Stimulated activated CD8-positive, alpha-beta memory T cell treated with anti-CD3 and anti-CD28 coated beads, Interleukin-7, amount 100 ng/mL, for 48 hours (primary cell): ENCODE measurements around the gene VGLL4.
"Not testable (repeated sequence)": the region's sequence is repeated elsewhere in the genome, so short reads cannot be mapped to it uniquely, and the experiment has no call there.

Experiments used
- DNase-seq, 2 donors: peaks; one replicate each; pipeline ENCODE4 v3.0.0-alpha.2; 2020; ENCODE audit warnings: low read depth in 1 of 2; ENCODE audit errors: extremely low read depth in 1 of 2

VGLL4 gene

GRCh38 chr3:11588755-11589154 is 55.0 kb downstream of the VGLL4 start:
- no peak for DNase-seq

- no peak for DNase-seq
These were observed 55.4 kb downstream of the VGLL4 start for GRCh38 chr3:11588338-11588737.

DNA sequence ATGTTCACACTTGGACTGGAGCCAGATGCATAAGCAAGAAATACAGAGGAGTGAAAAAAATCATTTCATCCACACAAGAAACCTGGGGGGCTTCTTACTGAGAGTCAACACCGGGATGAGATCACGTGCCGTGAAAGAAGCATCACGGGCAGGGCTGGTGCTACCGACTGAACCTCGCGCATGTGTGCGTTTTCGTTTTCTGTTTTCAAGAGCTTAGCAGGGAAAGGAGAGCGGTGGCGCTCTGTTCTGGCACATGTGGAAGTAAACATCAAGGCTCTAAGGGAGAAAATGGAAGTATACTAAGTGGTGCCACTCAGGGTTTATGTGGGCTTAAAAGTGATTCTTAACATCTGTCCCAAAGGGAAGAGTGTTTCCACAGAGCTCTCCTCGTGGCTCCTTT is 55.9 kb downstream of the VGLL4 start:
- DNase-seq, result no peak

GRCh38 chr3:11584570-11584969 is 59.1 kb downstream of the VGLL4 start:
- DNase-seq, result no peak

DNA sequence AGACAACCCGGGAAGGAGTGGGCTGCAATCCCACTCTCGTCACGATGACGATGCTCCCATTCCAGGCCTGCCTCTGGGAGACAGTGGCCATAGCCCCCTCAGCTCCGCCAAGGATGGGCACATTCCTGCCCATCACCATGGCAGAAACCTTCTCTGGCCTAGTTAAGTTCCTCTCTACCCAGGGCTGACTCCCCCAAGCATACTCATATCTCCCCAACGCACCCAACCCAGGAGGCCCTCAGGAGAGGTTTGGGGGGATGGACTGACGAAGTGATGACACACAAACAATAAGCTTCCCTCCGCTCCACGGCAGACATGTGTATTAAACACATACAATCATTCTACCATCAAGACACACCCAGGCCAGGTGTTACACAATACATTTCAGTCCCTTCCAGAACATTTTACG is 60.1 kb downstream of the VGLL4 start:
- no peak for DNase-seq

DNA sequence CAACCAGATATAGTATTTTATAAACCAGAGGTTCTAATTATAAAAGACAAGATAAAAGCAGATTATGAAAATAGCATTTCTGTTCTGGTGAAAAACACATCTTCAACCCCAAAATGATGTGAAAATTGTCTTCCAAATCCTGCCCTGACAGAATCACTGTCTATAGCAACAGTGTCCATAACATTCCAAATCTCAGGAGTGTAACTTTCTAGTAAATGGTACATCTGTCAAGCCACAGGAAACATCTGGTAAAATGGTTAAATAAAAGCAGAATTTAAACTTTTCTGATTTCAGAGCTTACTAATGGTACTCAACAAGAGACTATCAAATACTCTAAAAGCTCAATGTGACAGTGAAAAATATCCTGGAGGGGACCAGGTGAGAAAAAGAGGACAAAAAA is 60.5 kb downstream of the VGLL4 start:
- no peak for DNase-seq

DNA sequence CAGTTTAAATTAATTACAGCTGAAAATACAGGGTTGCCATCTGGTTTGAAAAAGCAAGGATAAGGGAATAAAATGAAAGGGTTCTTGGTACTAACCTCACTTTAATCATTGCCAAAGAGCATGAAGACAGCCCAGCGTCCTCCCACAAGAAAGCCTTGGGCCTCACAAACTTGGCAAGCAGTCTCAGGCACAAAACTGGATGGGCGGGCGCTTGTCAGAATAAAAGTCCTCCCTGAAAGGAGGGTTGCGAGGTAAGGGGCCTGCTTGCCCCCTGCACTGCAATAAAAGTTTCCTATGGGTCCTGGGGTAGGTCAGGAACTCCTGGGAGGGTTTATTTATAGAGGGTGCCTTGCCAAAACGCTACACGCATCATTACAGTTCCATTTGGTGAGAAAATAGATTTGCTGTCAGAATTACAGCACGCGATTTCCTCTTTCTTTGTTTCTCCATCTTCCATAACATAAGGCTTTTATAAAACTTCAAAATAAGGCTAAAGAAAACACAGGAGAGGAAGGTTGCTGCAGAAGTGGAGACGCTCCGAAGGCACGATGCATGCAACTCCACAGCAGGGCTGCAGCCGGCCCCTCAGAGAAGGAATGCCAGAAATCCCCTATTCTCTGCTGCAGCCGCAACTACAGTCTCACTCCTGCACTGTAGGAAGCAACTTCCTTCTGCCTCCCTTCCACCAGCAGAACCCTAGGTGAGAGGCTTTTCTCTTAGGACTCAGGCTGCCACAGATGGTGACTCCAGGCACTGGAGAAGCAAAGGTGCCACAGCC is 61.3 kb downstream of the VGLL4 start:
- no peak for DNase-seq

GRCh38 chr3:11581237-11582190 is 62.2 kb downstream of the VGLL4 start:
- no peak for DNase-seq

DNA sequence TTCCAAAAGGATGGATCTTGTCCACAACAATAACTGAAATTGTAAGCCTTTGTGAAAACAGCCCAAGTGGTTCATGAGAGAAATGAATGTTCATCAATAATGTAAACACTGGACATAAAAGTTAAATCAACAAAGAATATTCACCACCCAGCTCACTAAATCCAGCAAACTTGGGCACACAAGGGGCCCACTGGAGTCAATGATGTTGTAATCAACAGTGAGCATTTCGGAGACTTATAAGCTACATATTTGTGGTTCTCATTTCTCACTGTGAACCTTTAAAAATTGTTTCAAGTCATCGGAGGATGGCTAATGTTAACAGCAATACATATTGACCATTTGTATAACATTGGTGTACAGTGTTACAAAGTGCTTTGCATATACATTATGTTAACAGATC is 63.1 kb downstream of the VGLL4 start:
- no peak for DNase-seq

DNA sequence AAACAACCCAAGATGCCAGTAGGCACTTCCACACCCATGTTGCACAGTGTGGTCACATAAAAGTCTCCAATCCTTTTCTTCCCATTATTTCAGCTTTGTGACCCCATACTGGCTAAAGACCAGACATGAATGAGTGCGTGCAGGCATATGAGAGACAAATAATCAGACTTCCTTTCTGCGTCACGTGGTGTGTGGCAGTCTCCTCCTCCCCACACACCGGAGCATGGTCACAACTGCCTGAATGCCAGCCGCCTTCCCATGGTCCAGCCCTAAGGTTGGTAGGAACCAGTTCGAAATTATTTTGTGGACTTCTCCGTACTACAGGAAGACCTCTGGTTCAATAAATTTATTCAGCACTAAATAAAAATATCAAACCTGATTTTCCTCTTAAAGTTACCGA is 65.5 kb downstream of the VGLL4 start:
- no peak for DNase-seq

- DNase-seq, result no peak
These were observed 67.3 kb downstream of the VGLL4 start for GRCh38 chr3:11576453-11576852.

DNA sequence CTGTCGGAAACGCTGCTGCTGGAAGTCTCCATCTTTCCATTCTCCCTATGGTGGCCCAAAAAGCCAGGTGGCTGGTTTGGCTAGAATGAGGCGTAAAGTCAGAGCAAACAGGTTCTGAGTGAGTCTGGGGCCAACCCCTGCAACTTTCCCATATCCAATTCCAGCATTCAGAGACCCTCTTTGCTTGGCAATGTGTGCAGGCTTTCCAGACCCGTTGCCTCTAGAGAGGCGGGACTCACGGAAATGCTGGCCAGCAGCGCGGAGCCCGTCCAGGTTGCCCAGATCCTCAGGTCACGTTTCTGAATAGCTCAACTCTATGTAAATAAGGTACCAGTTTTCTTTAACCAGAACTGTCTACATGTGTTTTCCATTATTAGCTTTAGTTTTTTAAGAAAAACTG is 68.0 kb downstream of the VGLL4 start:
- DNase-seq, result no peak

GRCh38 chr3:11574981-11575669 is 68.6 kb downstream of the VGLL4 start:
- no peak for DNase-seq

DNA sequence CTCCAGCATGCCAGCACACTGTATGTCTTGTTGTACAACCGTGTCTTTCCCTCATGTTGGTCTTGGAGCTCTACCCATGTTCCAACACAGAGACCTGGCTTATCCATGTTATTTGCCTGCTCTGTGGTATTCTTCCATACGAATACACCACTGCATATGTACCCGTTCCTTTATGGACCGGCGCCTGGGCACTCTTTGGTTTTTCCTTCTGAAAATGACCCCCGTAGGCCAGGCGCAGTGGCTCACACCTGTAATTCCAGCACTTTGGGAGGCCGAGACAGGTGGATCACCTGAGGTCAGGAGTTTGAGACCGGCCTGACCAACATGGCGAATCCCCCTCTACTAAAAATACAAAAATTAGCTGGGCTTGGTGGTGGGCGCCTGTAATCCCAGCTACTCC is 71.1 kb downstream of the VGLL4 start:
- DNase-seq, result not testable (repeated sequence)

GRCh38 chr3:11570789-11571495 is 72.8 kb downstream of the VGLL4 start:
- DNase-seq, result no peak

GRCh38 chr3:11570251-11570650 is 73.5 kb downstream of the VGLL4 start:
- no peak for DNase-seq

- no peak for DNase-seq
These were observed 74.5 kb downstream of the VGLL4 start for GRCh38 chr3:11569156-11569741.

DNA sequence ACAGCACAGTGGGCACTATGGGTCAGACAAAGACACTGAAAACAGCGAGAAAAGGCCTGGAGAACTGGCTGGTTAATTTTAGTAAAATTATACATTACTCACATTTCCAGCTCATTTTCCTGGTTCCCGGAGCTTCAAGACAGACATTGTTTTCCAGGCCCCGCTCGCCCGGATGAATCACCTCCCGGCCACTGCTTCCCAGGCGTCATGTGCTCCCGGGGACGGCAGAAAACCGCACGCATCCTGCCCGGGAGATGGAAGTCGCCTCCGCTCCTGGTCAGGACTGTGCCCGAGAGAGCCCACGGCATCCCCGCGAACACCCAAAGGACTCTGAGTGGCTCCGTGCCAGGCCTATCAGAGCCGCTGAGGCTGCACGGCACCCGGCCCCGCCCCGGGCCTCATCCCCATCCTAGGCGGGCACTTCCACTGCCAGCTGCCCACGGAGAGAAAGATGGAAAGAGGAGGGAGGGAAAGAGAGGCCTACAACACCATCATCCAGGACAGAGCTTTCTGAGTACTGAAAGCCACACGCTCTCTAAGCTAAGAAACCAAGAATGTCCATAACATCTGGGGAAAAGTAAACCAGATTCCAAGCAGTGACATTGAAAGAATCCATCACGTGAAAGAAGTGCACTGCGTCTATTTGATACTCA is 75.1 kb downstream of the VGLL4 start:
- DNase-seq, result no peak

DNA sequence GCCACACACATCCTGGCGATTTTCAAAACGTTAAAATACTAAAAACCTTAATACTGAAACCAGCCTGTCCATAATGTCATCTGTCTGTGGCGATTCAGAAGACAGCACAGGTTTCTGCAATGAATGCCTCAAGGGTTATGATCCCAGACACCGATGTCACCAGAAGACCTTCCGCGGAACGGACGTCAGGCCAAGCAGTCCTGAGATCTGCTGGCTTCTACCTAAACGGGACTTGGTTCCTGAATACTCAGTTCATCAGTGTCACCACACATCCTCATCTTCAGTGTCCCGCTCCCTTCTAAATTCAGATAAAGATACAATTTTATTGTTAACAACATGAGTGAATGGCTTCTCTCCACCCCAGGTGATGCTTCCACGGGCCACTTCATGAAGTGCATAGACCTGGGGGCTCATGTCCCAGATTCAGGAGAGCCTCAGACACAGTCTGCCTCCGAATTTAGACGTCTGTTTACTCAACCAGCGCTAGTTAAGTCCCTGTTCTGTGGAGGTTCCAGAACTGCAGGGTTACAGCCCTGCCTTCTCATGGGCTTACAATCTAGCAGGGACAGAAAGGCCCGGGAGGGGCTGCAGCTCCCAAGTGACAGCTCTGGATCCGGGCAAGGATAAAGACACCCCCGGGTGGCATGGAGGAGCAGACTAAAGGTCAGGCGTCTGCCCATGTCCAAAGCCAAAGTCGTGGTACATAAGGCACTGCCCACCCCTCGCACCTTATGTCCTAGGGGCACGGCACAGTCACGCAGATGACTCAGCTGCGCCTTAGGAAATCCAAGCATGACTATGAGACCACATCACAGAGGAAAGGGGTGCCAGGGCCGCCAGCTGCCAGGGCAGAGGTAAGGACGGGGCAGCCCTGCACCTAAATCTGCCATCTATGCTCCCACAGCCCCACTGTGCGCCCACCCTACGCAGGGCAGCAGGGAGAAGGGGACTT is 75.9 kb downstream of the VGLL4 start:
- DNase-seq, result no peak
